Activated effector memory CD4-positive, alpha-beta T cell treated with anti-CD3 and anti-CD28 coated beads, Interleukin-2, amount 50 U/mL, for 16 hours (primary cell): ENCODE measurements around the gene POLR3A.
"Not testable (repeated sequence)": the region's sequence is repeated elsewhere in the genome, so short reads cannot be mapped to it uniquely, and the experiment has no call there.

ENCODE experiments used
- DNase-seq: peaks from one replicate; pipeline ENCODE4 v3.0.0-alpha.2; 2020

POLR3A gene

GRCh38 chr10:78029269-78030226 lies at the start of gene POLR3A:
Gene POLR3A (minus strand): TSS chr10:78029515. CDS start chr10:78029407, 108 bp downstream.
- DNase-seq, result peak; percentile 96

GRCh38 chr10:78078539-78079330 lies 49.4 kb upstream of the POLR3A start:
- no peak for DNase-seq

- DNase-seq, result not testable (repeated sequence)
These were observed 46.5 kb upstream of the POLR3A start for GRCh38 chr10:78075806-78076205.

- no peak for DNase-seq
These were observed 43.2 kb upstream of the POLR3A start for GRCh38 chr10:78072504-78072903.

GRCh38 chr10:78071857-78072179 lies 42.5 kb upstream of the POLR3A start:
- no peak for DNase-seq

- DNase-seq, result no peak
These were observed 42.0 kb upstream of the POLR3A start for GRCh38 chr10:78071140-78071856.

- no peak for DNase-seq
These were observed 41.4 kb upstream of the POLR3A start for GRCh38 chr10:78070726-78071125.

- DNase-seq, result not testable (repeated sequence)
These were observed 40.7 kb upstream of the POLR3A start for GRCh38 chr10:78070064-78070463.

- DNase-seq, result no peak
These were observed 39.8 kb upstream of the POLR3A start for GRCh38 chr10:78069151-78069550.

- no peak for DNase-seq
These were observed 37.6 kb upstream of the POLR3A start for GRCh38 chr10:78066728-78067430.

GRCh38 chr10:78066012-78066411 lies 36.7 kb upstream of the POLR3A start:
- no peak for DNase-seq

- DNase-seq, result no peak
These were observed 36.3 kb upstream of the POLR3A start for GRCh38 chr10:78065611-78066010.

- not testable (repeated sequence) for DNase-seq
These were observed 35.6 kb upstream of the POLR3A start for GRCh38 chr10:78064919-78065318.

GRCh38 chr10:78063236-78063635 lies 33.9 kb upstream of the POLR3A start:
- no peak for DNase-seq

- no peak for DNase-seq
These were observed 33.0 kb upstream of the POLR3A start for GRCh38 chr10:78062296-78062695.

GRCh38 chr10:78059906-78060702 lies 30.8 kb upstream of the POLR3A start:
- DNase-seq, result no peak

GRCh38 chr10:78058562-78058961 lies 29.2 kb upstream of the POLR3A start:
- DNase-seq, result no peak

GRCh38 chr10:78053211-78053868 lies 24.0 kb upstream of the POLR3A start:
- no peak for DNase-seq

- DNase-seq, result no peak
These were observed 20.5 kb upstream of the POLR3A start for GRCh38 chr10:78049851-78050250.

- DNase-seq, result peak; percentile 92
These were observed 18.1 kb upstream of the POLR3A start for GRCh38 chr10:78047314-78047891.
